Measurements from ENCODE around the gene TASP1.

DNA sequence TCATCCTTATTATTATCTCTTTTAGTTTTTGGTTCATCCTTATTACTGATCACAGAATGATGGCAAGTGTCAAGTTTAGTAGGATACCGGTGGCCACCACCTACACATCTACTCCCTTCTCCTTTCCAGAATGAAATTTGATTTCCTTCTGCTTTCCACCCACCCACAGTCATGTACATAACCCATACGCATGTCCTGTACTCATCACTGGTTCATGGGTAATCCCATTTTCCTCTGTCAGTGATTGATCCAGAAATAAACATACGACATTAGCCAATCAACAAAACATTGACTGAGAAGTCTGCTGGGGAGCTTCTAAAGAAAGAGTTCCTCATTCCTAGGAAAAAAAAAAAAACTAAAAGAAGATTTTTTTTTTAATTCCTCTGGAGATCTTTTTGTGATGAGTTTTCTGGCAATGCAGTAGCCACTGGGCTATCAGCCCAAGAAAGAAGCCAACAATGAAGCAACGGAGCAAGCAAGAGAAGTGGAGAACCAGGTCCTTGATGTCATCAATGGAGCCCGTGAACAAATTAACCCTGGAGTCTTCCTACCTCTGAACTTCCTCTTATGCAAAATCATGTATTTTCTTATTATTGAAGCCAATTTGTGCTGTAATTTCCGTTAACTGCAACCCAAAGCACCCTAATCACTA lies 127.8 kb downstream of the TASP1 start:
- TF ChIP-seq, protein P1, sequence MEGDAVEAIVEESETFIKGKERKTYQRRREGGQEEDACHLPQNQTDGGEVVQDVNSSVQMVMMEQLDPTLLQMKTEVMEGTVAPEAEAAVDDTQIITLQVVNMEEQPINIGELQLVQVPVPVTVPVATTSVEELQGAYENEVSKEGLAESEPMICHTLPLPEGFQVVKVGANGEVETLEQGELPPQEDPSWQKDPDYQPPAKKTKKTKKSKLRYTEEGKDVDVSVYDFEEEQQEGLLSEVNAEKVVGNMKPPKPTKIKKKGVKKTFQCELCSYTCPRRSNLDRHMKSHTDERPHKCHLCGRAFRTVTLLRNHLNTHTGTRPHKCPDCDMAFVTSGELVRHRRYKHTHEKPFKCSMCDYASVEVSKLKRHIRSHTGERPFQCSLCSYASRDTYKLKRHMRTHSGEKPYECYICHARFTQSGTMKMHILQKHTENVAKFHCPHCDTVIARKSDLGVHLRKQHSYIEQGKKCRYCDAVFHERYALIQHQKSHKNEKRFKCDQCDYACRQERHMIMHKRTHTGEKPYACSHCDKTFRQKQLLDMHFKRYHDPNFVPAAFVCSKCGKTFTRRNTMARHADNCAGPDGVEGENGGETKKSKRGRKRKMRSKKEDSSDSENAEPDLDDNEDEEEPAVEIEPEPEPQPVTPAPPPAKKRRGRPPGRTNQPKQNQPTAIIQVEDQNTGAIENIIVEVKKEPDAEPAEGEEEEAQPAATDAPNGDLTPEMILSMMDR (IDR thresholded peaks at IDR 0.05; ENCODE audit: borderline replicate concordance, extremely low read depth, low read length, poor library complexity, severe bottlenecking) = no peak
- no peak for TF ChIP-seq EZH2 (IDR thresholded peaks at IDR 0.05; ENCODE audit: borderline replicate concordance, low read depth, low read length, severe bottlenecking)

Measured in DND-41 (cell line).